ENCODE data around the gene PAN3. TPM values are rescaled to one million over a fixed set of nuclear protein-coding genes. Genes with fewer than 3 reads are reported as not detected.

The PAN3 gene
- total and polyA plus RNA-seq, 4 donors, result 10.3 to 65.4 (median 23.5) TPM

DNA sequence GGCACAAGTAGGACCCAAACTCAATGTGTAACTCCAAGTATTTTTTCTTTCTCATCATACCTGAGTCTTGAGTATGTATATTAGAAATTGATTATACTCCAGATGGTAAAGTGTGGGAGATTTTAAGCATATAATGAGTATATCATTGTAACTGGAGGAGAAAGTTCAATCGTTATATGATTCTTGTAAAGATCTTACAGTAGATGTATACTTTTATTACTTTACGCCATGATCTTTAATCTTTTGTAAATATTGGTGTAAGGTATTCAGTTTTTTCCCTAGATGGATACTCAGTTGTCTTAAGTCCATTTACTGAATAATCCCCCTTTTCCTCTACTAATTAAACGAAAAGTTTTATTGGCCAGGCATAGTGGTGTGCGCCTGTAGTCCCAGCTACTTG is 25.2 kb downstream of the PAN3 start:
- Histone ChIP-seq H3K4me3 (no peak overlapping the region), H3K4me1 (ENCODE audit: control insufficient read depth in 5 of 5, insufficient read depth in 5 of 5, low read length in 5 of 5) (peaks cover 0 to 8% (median 4%) of the 10 kb centered on the region in 5 donors), H3K9me3 (ENCODE audit: control insufficient read depth in 4 of 4, insufficient read depth in 3 of 4, low read length in 3 of 4) (peaks cover 0 to 4% (median 0%) of the 10 kb centered on the region in 4 donors), H3K27me3 (ENCODE audit: control insufficient read depth in 3 of 3, insufficient read depth in 3 of 3, low read length in 2 of 3) (no peaks in the 10 kb centered on the region), H3K36me3 (ENCODE audit: control insufficient read depth in 4 of 4, insufficient read depth in 4 of 4, low read length in 4 of 4) (no peaks in the 10 kb centered on the region), H3K9ac (ENCODE audit: insufficient read depth in 1 of 2, low read length in 2 of 2) (no peak overlapping the region), H3K27ac (ENCODE audit: low read depth in 1 of 2, low read length in 1 of 2) (no peak overlapping the region)
- ATAC-seq (ENCODE audit: insufficient read depth, low FRiP score) (no peak), DNase-seq (no peak)
- TF ChIP-seq, protein P1, sequence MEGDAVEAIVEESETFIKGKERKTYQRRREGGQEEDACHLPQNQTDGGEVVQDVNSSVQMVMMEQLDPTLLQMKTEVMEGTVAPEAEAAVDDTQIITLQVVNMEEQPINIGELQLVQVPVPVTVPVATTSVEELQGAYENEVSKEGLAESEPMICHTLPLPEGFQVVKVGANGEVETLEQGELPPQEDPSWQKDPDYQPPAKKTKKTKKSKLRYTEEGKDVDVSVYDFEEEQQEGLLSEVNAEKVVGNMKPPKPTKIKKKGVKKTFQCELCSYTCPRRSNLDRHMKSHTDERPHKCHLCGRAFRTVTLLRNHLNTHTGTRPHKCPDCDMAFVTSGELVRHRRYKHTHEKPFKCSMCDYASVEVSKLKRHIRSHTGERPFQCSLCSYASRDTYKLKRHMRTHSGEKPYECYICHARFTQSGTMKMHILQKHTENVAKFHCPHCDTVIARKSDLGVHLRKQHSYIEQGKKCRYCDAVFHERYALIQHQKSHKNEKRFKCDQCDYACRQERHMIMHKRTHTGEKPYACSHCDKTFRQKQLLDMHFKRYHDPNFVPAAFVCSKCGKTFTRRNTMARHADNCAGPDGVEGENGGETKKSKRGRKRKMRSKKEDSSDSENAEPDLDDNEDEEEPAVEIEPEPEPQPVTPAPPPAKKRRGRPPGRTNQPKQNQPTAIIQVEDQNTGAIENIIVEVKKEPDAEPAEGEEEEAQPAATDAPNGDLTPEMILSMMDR (IDR thresholded peaks at IDR 0.05; ENCODE audit: control extremely low read depth, extremely low read depth), result no peak
- 93 to 98% methylated on average over 4 of the region's 4 CpGs for WGBS, 2 donors

DNA sequence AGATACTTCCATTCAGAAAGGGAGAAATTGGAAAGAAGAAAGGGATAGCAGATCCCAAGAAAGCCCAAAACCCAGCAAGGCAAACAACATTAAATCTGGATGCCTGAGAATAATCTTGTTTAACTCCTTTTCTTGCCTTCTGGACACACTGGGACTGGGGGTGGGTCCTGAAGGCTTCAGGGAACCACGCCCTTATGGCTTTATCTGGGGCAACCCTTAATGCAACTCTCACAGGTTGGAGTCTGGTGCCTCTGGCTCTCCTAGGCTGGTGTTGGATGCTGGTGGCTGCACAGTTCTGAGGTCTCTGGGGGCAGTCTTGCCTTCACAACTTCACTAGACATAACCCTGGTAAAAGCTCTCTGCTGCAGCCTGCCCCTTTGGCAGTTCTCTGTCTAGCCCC is 27.9 kb downstream of the PAN3 start:
- H3K27ac ChIP-seq (ENCODE audit: low read depth in 1 of 2, low read length in 1 of 2), result no peak overlapping the region
- DNase-seq (no peak), ATAC-seq (ENCODE audit: insufficient read depth, low FRiP score) (no peak)
- TF ChIP-seq, protein P1 (IDR thresholded peaks at IDR 0.05; ENCODE audit: control extremely low read depth, extremely low read depth), result no peak
- H3K4me1 ChIP-seq (ENCODE audit: control insufficient read depth in 5 of 5, insufficient read depth in 5 of 5, low read length in 5 of 5), result peaks cover 0 to 8% (median 3%) of the 10 kb centered on the region in 5 donors
- H3K9me3 ChIP-seq (ENCODE audit: control insufficient read depth in 4 of 4, insufficient read depth in 3 of 4, low read length in 3 of 4), result no peaks in the 10 kb centered on the region
- H3K27me3 ChIP-seq (ENCODE audit: control insufficient read depth in 3 of 3, insufficient read depth in 3 of 3, low read length in 2 of 3), result no peaks in the 10 kb centered on the region
- H3K9ac ChIP-seq (ENCODE audit: insufficient read depth in 1 of 2, low read length in 2 of 2), result no peak overlapping the region
- no peak overlapping the region for H3K4me3 ChIP-seq
- peaks cover 0 to 4% (median 0%) of the 10 kb centered on the region in 4 donors for H3K36me3 ChIP-seq (ENCODE audit: control insufficient read depth in 4 of 4, insufficient read depth in 4 of 4, low read length in 4 of 4)
- WGBS, 2 donors, result 94 to 100% methylated on average over 1 of the region's 1 CpG

DNA sequence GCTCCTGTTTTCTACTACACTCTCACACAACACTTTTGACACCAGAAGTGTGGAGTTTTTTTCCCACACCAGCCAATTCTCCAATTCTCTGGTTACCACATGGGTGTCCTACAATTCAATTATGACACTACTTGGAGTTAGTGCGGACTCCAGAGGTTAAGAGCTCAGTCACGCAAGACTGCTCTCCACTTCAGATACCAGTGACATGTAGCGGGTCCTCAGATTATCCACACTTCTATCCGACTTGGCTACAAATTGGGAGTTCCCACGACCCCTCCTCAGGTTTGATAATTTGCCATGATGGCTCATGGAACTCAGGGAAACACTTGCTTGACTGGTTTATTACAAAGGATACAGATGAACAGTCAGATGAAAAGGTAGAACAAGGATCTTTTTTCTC is 32.9 kb downstream of the PAN3 start:
- ATAC-seq (ENCODE audit: insufficient read depth, low FRiP score), result no peak
- TF ChIP-seq, protein P1 (IDR thresholded peaks at IDR 0.05; ENCODE audit: control extremely low read depth, extremely low read depth), result no peak
- H3K4me1 ChIP-seq (ENCODE audit: control insufficient read depth in 5 of 5, insufficient read depth in 5 of 5, low read length in 5 of 5), result peaks cover 0 to 6% (median 0%) of the 10 kb centered on the region in 5 donors
- H3K27me3 ChIP-seq (ENCODE audit: control insufficient read depth in 3 of 3, insufficient read depth in 3 of 3, low read length in 2 of 3), result no peaks in the 10 kb centered on the region
- H3K36me3 ChIP-seq (ENCODE audit: control insufficient read depth in 4 of 4, insufficient read depth in 4 of 4, low read length in 4 of 4), result peaks cover 0 to 4% (median 1%) of the 10 kb centered on the region in 4 donors
- H3K27ac ChIP-seq (ENCODE audit: low read depth in 1 of 2, low read length in 1 of 2), result no peak overlapping the region
- 92 to 96% methylated on average over 5 of the region's 5 CpGs for WGBS, 2 donors
- H3K9me3 ChIP-seq (ENCODE audit: control insufficient read depth in 4 of 4, insufficient read depth in 3 of 4, low read length in 3 of 4), result no peaks in the 10 kb centered on the region
- H3K4me3 ChIP-seq, result no peak overlapping the region
- H3K9ac ChIP-seq (ENCODE audit: insufficient read depth in 1 of 2, low read length in 2 of 2), result no peak overlapping the region
- no peak for DNase-seq

DNA sequence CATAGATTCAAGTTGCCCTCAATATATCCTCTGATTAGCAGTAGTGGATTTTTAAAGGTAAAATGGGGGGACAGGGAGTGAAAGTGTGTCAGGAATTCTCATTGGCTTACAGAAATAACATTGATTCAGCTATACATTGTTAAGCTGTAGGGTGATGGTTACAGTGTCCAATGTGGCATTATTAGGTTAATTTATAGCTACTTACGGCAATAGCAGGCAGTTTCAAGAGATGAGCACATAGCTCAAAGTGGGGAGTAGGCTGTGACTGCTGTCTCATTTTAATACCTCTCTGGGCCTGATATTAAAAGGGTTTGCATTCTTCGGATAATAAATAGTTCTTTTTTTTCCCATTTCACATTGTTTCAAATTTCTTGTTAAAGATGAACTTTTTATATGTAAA is 34.6 kb downstream of the PAN3 start:
- no peak overlapping the region for H3K4me3 ChIP-seq
- DNase-seq (no peak), ATAC-seq (ENCODE audit: insufficient read depth, low FRiP score) (no peak)
- H3K27me3 ChIP-seq (ENCODE audit: control insufficient read depth in 3 of 3, insufficient read depth in 3 of 3, low read length in 2 of 3), result no peaks in the 10 kb centered on the region
- peaks cover 0 to 2% (median 0%) of the 10 kb centered on the region in 5 donors for H3K4me1 ChIP-seq (ENCODE audit: control insufficient read depth in 5 of 5, insufficient read depth in 5 of 5, low read length in 5 of 5)
- no peaks in the 10 kb centered on the region for H3K9me3 ChIP-seq (ENCODE audit: control insufficient read depth in 4 of 4, insufficient read depth in 3 of 4, low read length in 3 of 4)
- TF ChIP-seq, protein P1 (IDR thresholded peaks at IDR 0.05; ENCODE audit: control extremely low read depth, extremely low read depth), result no peak
- peaks cover 2 to 7% (median 5%) of the 10 kb centered on the region in 4 donors for H3K36me3 ChIP-seq (ENCODE audit: control insufficient read depth in 4 of 4, insufficient read depth in 4 of 4, low read length in 4 of 4)
- 48 to 49% methylated on average over 2 of the region's 2 CpGs for WGBS, 2 donors
- H3K27ac ChIP-seq (ENCODE audit: low read depth in 1 of 2, low read length in 1 of 2), result no peak overlapping the region
- H3K9ac ChIP-seq (ENCODE audit: insufficient read depth in 1 of 2, low read length in 2 of 2), result no peak overlapping the region

All from lung (tissue), 12 donors.